Measurements from ENCODE around the gene MAU2.

- TF ChIP-seq MAX (IDR thresholded peaks at IDR 0.05): no peak
- TF ChIP-seq, protein P1, sequence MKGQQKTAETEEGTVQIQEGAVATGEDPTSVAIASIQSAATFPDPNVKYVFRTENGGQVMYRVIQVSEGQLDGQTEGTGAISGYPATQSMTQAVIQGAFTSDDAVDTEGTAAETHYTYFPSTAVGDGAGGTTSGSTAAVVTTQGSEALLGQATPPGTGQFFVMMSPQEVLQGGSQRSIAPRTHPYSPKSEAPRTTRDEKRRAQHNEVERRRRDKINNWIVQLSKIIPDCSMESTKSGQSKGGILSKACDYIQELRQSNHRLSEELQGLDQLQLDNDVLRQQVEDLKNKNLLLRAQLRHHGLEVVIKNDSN (IDR thresholded peaks at IDR 0.05): no peak
Observed at GRCh38 chr19:19338082-19338481, 17.5 kb downstream of the MAU2 start.

Data from Ishikawa (cell line).